GM12891 (cell line): ENCODE results near the gene DPP10.

Experiments
- POLR2A ChIP-seq: IDR thresholded peaks from 2 replicates; pipeline ENCODE4 v1.6.1; 2011; ENCODE audit warnings: low read depth, low read length, control low read depth
- POLR2AphosphoS5 ChIP-seq: IDR thresholded peaks from 2 replicates; pipeline ENCODE4 v1.6.1; 2011; ENCODE audit warnings: low read depth, low read length, control low read depth
- TAF1 ChIP-seq: IDR thresholded peaks from 2 replicates; pipeline ENCODE4 v1.6.1; 2011; ENCODE audit warnings: low read depth, low read length, control low read depth

- TF ChIP-seq POLR2A = no peak
- no peak for TF ChIP-seq POLR2AphosphoS5
- no peak for TF ChIP-seq TAF1
Measured at GRCh38 chr2:114683251-114683650, 240.8 kb downstream of the DPP10 start.
